ENCODE results near the gene GKN1. TPM values are rescaled to one million over a fixed set of nuclear protein-coding genes. Genes with fewer than 3 reads are reported as not detected.

GKN1 gene
- total and polyA plus RNA-seq, 2 of the 8 experiments (the other 6 are each of a cell fraction or from before 2014, with no cell fraction given), result not detected

GRCh38 chr2:69022548-69022947 is 48.1 kb downstream of the GKN1 start (continued):
- TF ChIP-seq, protein P1, sequence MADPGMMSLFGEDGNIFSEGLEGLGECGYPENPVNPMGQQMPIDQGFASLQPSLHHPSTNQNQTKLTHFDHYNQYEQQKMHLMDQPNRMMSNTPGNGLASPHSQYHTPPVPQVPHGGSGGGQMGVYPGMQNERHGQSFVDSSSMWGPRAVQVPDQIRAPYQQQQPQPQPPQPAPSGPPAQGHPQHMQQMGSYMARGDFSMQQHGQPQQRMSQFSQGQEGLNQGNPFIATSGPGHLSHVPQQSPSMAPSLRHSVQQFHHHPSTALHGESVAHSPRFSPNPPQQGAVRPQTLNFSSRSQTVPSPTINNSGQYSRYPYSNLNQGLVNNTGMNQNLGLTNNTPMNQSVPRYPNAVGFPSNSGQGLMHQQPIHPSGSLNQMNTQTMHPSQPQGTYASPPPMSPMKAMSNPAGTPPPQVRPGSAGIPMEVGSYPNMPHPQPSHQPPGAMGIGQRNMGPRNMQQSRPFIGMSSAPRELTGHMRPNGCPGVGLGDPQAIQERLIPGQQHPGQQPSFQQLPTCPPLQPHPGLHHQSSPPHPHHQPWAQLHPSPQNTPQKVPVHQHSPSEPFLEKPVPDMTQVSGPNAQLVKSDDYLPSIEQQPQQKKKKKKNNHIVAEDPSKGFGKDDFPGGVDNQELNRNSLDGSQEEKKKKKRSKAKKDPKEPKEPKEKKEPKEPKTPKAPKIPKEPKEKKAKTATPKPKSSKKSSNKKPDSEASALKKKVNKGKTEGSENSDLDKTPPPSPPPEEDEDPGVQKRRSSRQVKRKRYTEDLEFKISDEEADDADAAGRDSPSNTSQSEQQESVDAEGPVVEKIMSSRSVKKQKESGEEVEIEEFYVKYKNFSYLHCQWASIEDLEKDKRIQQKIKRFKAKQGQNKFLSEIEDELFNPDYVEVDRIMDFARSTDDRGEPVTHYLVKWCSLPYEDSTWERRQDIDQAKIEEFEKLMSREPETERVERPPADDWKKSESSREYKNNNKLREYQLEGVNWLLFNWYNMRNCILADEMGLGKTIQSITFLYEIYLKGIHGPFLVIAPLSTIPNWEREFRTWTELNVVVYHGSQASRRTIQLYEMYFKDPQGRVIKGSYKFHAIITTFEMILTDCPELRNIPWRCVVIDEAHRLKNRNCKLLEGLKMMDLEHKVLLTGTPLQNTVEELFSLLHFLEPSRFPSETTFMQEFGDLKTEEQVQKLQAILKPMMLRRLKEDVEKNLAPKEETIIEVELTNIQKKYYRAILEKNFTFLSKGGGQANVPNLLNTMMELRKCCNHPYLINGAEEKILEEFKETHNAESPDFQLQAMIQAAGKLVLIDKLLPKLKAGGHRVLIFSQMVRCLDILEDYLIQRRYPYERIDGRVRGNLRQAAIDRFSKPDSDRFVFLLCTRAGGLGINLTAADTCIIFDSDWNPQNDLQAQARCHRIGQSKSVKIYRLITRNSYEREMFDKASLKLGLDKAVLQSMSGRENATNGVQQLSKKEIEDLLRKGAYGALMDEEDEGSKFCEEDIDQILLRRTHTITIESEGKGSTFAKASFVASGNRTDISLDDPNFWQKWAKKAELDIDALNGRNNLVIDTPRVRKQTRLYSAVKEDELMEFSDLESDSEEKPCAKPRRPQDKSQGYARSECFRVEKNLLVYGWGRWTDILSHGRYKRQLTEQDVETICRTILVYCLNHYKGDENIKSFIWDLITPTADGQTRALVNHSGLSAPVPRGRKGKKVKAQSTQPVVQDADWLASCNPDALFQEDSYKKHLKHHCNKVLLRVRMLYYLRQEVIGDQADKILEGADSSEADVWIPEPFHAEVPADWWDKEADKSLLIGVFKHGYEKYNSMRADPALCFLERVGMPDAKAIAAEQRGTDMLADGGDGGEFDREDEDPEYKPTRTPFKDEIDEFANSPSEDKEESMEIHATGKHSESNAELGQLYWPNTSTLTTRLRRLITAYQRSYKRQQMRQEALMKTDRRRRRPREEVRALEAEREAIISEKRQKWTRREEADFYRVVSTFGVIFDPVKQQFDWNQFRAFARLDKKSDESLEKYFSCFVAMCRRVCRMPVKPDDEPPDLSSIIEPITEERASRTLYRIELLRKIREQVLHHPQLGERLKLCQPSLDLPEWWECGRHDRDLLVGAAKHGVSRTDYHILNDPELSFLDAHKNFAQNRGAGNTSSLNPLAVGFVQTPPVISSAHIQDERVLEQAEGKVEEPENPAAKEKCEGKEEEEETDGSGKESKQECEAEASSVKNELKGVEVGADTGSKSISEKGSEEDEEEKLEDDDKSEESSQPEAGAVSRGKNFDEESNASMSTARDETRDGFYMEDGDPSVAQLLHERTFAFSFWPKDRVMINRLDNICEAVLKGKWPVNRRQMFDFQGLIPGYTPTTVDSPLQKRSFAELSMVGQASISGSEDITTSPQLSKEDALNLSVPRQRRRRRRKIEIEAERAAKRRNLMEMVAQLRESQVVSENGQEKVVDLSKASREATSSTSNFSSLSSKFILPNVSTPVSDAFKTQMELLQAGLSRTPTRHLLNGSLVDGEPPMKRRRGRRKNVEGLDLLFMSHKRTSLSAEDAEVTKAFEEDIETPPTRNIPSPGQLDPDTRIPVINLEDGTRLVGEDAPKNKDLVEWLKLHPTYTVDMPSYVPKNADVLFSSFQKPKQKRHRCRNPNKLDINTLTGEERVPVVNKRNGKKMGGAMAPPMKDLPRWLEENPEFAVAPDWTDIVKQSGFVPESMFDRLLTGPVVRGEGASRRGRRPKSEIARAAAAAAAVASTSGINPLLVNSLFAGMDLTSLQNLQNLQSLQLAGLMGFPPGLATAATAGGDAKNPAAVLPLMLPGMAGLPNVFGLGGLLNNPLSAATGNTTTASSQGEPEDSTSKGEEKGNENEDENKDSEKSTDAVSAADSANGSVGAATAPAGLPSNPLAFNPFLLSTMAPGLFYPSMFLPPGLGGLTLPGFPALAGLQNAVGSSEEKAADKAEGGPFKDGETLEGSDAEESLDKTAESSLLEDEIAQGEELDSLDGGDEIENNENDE (IDR thresholded peaks at IDR 0.05; ENCODE audit: insufficient replicate concordance, low read length), result no peak
- no peak for TF ChIP-seq FOSL1 (IDR thresholded peaks at IDR 0.05; ENCODE audit: insufficient read depth, low read depth, low read length)
- TF ChIP-seq CEBPB (IDR thresholded peaks at IDR 0.05; ENCODE audit: low read depth, low read length), result no peak
- TF ChIP-seq SUZ12 (IDR thresholded peaks at IDR 0.05; ENCODE audit: low read length), result no peak
- no peak for TF ChIP-seq KDM5A (IDR thresholded peaks at IDR 0.05; ENCODE audit: low read length)
- no peak for TF ChIP-seq SP2 (IDR thresholded peaks at IDR 0.05; ENCODE audit: low read length)
- TF ChIP-seq, protein P2, sequence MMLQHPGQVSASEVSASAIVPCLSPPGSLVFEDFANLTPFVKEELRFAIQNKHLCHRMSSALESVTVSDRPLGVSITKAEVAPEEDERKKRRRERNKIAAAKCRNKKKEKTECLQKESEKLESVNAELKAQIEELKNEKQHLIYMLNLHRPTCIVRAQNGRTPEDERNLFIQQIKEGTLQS (IDR thresholded peaks at IDR 0.05; ENCODE audit: insufficient read depth, low read depth, low read length), result no peak
- no peak for TF ChIP-seq RAD21 (IDR thresholded peaks at IDR 0.05 in 1 of 2, conservative IDR thresholded peaks at IDR 0.05 in 1 of 2; ENCODE audit: low read depth in 2 of 2, low read length in 2 of 2)
- TF ChIP-seq SIX5 (IDR thresholded peaks at IDR 0.05; ENCODE audit: low read depth, low read length), result no peak
- TF ChIP-seq TAF7 (optimal IDR thresholded peaks at IDR 0.05; ENCODE audit: borderline replicate concordance, low read depth, low read length), result no peak
- TF ChIP-seq NRF1 (IDR thresholded peaks at IDR 0.05; ENCODE audit: low read depth, low read length), result no peak
